Peyer's patch (tissue), 4 donors: Measurements from ENCODE around the gene B3GALNT1.
A peak's percentile ranks its signal among the peaks of the same experiment; 100 is the strongest.

ENCODE experiments used
- POLR2A ChIP-seq, 2 donors: fragments of 450-650 bp; IDR thresholded peaks; one replicate each; pipeline ENCODE4 v1.5.1; 2017; ENCODE audit warnings: antibody characterized with exemption in 2 of 2, mild to moderate bottlenecking in 2 of 2, moderate library complexity in 2 of 2
- TF ChIP-seq, protein P1 (sequence below), 6 experiments: fragments of 450-650 bp in 4 of 6; fragments of 200-600 bp in 2 of 6; sonication (generic) in 1 of 6; IDR thresholded peaks; one replicate each; pipeline ENCODE4 v1.5.1; 2017 to 2019; ENCODE audit warnings: antibody characterized with exemption in 6 of 6, mild to moderate bottlenecking in 3 of 6, moderate library complexity in 1 of 6

DNA sequence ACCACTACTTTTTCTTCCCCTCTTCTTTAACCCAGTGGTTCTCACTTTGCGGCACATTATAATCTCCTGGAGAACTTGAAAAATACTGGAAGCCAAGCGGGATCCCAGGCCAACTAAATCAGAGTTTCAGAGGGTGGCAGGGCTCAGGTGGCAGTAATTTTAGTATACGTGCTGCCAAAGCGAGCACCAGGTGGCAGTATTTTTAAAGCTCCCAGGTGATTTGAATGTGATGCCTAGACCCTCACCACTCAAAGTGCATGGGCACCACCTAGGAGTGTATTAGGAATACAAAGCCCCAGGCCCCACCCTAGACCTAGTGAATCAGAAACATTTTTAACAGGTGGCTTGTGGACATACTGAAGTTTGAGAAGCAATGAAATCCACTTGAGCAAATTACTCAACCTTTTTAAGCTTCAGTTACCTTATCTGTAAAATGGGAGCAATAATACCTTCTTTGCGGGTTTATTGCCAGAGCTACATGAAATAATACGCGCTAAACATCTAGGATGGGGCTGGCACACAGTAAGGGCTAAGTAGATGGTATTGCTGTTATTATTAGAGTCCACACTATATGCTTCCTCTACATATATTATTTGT, 8.3 kb downstream of the B3GALNT1 start:
- TF ChIP-seq, protein P1, sequence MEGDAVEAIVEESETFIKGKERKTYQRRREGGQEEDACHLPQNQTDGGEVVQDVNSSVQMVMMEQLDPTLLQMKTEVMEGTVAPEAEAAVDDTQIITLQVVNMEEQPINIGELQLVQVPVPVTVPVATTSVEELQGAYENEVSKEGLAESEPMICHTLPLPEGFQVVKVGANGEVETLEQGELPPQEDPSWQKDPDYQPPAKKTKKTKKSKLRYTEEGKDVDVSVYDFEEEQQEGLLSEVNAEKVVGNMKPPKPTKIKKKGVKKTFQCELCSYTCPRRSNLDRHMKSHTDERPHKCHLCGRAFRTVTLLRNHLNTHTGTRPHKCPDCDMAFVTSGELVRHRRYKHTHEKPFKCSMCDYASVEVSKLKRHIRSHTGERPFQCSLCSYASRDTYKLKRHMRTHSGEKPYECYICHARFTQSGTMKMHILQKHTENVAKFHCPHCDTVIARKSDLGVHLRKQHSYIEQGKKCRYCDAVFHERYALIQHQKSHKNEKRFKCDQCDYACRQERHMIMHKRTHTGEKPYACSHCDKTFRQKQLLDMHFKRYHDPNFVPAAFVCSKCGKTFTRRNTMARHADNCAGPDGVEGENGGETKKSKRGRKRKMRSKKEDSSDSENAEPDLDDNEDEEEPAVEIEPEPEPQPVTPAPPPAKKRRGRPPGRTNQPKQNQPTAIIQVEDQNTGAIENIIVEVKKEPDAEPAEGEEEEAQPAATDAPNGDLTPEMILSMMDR (IDR thresholded peaks at IDR 0.05), result peak in 3 of 6 experiments; percentile 29 to 43 (median 32)
- TF ChIP-seq POLR2A (IDR thresholded peaks at IDR 0.05), result no peak
